Measurements from ENCODE around the gene WWTR1.

Gene WWTR1

DNA sequence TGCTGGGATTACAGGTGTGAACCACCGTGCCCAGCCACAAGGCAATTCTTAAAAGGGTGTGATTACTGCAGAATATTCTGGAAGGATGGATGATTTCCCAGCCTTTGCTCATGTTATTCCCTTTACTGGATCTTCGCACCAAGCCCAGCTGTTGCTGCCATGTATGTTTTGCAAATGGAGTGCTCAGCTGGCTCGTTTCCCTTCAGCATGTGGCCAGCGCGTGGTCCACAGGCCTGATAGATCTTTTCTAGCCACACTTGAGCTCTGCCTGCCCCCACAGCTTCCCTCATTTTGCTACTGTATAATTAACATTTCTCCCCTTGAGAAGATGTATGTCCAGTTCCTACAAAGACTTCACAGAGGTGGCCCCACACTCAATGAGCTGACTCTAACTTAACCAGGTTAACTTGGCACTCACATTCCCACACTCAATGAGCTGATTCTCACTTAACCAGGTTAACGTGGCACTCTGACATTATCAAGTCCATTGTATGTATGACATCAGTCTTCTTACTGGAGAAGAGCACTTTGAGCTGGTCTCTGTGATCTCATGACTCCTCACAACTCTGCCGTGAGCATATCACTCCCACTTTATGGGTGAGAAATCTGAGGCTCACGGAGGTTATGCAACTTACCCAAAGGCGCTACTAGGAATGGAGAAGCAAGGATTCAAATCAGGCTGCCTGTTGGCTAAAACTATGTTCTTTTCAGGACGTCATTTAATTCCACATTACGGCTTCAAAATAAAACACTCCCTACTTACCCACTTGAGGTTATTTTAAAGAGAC is 134.1 kb downstream of the WWTR1 start:
- no peak for DNase-seq

DNA sequence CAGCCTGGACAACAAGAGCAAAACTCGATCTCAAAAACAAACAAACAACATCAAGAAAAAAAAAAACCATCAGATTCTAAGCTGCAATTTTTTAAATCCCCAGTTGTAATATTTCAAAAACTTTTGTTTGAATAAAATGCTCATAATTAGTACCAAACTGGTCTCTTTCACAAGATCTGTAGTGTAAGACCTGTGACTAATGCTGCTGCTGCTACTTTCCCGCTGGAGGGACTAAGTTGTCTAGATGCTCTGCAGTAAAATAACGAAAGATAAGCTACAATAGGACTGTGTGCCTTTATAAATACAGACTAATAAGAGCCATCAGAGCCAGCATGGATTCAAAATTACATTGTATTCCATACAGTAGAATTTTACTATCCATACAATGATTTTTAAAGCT is 137.9 kb downstream of the WWTR1 start:
- no peak for DNase-seq

DNA sequence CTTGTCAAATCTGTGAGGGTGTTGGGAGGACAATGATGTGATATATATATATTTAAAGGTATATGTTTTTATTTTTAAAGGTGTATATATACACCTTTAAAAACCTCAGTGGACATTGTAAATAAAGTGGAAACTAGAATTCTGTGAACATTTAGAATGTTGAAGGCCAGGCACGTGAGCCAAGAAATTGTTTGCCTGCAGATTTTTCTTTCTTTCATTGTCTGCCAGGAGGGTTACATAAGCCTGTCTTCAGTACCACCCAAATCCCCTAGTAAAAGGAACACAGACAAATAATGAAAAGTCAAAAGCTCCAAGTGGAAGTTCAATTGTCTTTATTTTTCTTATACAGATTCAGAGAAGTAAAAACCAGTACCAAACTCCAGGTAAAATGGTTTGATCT is 140.9 kb downstream of the WWTR1 start:
- no peak for DNase-seq

DNA sequence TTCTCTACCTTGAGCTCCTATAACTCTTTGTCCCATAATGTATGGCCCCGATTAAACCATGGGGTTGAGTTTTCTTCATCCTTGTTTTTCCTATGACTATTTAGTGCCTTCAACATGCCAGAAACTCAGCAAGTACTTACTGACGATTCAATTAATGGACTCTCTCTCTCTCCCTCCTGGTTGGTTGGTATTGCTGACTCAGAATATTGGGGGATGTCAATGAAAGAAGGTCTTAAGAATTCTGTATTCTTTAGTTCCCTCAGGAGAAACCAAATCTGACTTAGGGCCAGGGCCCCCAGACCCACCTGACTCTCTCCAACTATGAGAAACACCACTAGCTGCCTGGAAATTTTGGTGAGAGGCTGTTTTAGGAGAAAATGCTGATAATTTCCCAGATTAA is 142.6 kb downstream of the WWTR1 start:
- no peak for DNase-seq

DNA sequence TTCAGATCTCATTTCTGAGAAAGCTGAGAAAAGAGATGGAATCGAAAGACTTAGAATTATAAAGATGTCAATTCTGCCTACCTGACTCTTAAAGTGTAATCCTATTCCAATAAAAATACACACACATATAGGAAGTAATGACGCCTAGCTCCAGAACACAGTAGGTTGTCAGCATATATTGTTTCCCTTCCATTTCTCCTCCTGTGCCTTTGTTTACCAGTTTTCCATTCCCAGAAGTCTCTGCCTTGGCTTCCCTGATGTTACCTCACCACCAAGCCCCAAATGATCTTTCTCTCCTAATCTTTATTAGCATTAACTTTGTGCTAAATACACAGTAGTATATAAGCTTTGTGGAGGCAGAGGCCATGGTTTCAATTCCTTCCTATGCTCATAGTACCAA is 143.4 kb downstream of the WWTR1 start:
- DNase-seq, result no peak

DNA sequence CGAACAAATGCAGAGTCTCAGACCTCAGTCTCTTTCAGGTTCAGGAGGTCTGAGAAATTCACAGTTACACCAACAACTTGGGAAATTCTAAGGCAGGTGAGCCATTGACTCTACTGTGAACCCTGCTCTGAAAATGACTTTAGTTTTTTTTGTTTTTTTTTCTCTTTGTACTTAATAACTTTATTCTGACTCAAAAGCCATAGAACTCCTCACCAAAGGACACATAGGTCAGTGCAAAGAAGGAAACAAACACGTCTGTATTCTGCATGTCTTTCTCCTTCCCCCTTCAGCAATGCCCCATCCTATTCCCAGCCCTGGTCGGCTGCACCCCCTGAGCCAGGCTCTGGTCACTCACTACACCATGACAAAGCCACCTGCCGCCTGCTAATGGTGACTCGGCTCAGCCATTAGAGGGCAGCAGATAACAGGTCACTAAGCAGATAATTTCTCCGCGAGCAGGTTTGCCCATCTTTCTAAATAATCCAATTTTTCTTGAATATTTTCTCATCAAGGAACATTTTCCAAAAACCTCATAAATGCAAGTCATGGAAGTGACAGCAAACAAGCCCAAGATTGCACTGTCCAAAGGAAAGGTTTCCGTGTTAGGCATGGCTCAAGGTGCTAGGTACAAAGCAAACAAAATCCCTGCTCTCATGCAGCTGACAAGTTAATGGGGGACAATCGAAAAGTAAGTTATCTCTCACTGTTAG is 145.6 kb downstream of the WWTR1 start:
- peak; percentile 15 for DNase-seq

DNA sequence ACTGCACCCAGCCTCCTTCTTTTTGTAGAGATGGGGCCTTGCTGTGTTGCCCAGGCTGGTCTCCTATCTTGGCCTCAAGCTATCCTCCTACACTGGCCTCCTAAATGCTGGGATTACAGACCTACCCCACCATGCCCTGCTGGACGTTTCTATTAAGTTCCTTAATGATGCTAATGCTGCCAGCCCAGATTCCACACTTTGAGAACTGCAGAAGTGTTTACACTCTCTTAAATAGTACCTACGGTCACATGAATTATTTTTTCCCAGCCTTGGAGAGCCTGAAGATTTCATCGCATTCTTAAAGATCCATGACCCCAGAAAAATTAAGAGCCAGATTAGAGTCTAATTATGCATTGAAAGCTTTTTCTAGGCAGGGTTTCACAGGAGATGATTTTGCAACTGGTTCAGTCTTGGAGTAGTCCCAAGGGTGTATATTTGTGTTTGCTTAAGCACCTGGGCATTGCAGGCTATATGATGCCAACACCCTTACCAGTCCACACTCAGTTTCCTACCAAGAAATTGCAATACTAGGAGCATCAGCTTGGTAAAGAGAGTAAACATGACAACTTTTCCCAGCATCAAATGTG is 146.7 kb downstream of the WWTR1 start:
- no peak for DNase-seq

DNA sequence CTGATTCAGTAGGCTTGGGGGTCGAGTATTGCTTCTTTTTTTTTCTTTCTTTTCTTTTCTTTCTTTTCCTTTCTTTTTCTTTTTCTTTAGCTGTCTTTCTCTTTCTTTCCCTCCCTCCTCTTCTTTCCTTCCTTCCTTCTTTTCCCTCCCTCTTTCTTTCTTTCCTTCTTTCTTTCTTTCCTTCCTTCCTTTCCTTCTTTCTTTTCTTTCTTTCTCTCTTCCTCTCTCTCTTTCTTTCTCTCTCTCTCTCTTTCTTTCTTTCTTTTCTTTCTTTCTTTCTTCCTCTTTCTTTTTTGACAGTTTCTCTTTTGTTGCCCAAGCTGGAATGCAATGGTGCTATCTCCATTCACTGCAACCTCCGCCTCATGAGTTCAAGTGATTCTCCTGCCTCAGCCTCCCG is 147.3 kb downstream of the WWTR1 start:
- no peak for DNase-seq

DNA sequence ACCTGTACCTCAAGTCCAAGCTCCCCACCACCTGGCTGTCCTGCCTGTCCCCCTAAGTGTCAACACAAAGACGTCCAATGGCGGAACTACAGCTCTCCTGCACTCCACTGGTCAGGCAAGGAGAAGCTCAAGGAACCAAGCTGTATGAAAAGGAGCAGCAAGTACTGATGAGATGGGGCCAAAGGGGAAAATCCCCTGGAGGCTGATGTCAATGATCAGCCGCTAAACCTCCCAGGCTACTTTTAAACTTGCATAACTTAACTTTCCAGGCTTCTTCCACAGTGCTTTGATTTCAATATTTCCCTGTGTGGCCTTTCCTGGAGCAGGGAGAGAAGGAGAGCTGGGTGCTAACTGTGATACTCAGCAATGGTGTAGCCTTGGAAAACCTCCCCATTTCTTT is 148.3 kb downstream of the WWTR1 start:
- no peak for DNase-seq

DNA sequence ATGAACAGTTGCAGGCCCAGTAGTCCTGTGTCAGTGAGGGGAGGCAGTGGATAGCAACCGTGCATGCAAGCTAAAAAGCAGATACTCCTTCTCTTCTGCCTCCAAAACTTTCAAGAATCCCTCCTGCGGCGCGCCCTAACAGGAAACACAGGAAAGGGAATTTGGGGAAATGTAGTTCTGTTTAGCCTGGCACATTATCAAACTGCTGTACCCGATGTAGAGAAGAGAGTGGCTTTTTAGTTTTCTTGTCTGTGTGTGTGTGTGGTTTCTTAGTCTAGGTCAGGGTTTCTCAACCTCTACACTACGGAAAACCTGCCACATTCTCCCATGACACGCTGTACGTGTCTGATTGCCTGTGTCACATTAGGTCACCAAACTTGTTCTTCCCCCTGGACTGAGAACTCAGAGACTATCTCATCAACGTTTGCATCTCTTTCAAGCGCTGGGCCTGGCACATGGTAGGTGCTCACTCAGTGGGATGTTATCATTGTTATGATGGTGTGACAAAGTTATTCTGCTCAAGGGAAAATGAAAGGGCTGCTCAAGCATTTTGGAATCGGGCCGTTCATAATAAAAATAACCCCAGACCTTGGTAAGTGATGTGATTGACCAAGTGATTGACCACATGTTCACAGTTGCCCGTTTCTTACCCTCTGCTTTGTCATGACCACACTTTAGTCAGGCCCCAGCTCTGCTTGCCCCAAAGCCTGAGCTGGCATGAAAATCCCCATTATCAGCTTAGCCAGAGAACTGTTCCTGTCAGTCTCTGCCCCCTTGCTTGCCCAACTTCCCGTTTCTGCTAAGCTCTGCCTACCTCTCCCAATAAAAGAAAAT is 150.1 kb downstream of the WWTR1 start:
- DNase-seq, result no peak

DNA sequence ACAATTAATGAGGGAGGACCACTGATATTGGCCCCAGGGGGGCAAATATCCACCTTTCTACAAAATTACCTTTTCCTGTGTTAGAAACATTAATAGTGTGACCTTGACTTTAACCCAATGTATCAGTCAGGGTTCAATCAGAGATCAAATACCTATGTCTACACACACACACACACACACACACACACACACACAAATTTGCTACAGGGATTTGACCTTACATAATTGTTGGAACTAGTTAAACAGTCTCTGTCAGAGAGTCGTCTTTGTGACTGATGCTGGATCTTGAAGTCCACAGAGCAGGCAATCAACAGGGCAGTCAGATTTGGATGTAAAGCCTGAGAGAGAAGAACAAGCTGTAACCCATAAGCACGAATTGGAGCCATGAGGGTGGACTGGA is 150.9 kb downstream of the WWTR1 start:
- DNase-seq, result no peak

DNA sequence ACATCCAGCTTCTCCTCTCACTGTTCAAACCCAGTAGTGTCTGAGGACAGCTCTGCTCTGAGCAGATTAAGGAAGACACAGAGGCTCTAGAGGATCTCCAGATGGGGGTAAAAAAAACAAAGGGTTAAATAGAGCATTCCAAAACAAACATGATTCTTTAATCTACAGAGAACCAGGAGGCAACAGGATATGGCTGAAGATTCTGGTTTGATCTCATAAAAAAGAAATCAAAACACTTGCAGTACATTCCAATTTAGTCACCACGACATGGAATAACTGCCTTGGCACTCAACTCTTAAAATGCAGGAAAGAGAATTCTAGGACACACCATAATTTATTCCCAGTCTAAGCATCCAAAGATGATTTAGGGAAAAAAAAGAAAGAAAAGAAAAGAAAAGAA is 151.3 kb downstream of the WWTR1 start:
- no peak for DNase-seq

DNA sequence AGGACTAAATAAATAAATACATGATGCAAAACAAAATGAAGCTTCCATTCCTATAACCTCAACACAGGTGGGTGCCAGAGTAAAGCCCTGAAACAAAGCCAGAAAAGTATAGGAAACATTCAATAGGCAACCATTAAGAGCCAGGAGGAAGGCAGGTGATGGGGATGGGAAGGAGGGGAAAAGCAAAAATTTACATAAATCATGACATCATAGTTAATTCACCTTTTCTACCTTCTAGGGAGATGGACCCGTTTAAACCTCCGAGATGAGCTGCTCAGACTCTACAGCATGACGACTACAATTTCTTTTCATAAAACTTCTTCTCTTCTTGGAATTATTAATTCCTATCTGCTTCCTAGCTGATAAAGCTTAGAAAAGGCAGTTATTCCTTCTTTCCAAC is 155.4 kb downstream of the WWTR1 start:
- DNase-seq, result no peak

DNA sequence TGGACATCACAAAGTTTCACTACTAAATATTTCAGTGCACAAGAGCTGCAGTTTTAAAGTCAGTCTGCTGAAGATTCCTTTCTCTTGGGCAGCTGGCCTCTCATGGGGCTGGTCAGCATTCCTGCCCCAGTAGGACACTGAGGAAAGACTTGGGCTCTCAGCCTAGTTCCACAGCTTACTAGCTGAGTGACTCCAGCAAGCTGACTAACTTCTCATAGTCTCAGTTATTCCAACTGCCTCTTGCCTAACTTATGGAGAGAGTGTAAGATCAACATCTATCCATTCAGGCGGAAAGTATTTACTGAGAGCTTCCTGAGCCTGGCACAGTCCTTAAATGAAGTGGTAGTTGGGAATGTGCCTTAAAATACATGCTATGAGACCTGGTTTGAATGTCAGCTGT is 156.3 kb downstream of the WWTR1 start:
- DNase-seq, result no peak

DNA sequence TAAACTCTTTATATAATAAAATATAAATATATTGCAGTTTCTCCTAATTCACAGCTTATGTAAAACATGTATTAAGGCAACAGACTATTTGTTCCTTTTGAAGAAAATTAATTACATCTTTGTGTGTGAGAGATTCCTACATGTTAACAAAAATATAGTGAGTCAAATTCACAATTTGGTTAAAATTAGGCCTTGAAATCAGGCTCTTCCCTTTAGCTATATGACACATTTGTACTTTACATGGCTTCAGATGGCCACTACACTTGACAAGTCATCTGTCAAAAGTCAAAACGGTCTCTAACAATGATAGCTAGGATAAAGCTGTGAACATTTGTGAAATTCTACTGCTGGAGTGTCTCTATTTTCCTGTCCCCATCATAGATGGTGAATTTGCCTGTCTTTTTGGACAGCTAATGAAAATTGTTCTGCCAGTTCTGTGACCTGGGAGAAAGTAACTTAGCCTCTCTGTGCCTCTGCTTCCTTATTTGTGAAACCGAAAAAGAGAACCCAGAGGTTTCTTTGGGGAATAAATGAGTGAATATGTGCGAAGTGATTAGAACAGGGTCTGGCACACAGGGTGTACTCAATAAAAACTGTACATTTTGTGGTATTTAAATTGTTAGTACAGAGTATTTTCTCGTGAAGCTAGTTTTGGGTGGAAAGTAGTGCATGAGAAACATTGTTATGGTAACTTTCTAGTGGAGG is 159.7 kb downstream of the WWTR1 start:
- DNase-seq, result no peak

DNA sequence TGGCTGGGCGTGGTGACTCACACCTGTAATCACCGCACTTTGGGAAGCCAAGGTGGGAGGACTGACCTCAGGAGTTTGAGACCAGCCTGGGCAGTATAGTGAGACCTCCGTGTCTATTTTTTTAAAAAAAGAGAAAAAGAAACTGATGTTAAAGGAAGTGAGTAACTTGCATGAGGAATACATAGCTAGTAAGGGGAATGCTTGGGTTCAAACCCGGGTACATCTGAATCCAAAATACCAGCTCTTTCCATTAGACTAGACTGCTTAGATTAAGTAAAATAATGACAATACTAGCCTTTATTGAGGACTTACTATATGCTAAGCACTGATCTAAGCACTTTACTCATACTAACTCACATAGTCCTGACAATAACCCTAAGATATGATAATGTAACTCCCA is 160.9 kb downstream of the WWTR1 start:
- no peak for DNase-seq

DNA sequence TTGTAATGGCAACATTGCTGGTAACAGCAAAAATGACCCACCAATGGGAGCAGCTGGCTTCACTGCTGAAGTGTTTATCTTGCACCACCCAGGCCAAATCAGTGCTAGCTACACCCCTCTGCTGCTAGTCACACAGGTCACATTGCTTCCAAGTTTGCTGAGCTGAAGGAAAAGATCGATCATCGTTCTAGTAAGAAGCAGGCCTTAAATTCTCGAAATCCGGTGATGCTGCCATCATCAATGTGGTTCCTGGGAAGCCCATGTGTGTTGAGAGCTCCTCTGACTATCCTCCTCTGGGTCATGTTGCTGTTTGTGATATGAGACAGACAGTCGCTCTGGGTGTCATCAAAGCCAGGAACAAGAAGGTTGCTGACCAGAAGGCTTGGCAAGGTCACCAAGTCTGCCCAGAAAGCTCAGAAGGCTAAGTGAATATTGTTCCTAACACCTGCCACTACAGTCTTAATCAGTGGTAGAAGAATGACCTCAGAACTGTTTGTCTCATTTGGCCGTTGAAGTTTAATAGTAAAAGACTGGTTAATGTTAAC is 162.2 kb downstream of the WWTR1 start:
- no peak for DNase-seq

DNA sequence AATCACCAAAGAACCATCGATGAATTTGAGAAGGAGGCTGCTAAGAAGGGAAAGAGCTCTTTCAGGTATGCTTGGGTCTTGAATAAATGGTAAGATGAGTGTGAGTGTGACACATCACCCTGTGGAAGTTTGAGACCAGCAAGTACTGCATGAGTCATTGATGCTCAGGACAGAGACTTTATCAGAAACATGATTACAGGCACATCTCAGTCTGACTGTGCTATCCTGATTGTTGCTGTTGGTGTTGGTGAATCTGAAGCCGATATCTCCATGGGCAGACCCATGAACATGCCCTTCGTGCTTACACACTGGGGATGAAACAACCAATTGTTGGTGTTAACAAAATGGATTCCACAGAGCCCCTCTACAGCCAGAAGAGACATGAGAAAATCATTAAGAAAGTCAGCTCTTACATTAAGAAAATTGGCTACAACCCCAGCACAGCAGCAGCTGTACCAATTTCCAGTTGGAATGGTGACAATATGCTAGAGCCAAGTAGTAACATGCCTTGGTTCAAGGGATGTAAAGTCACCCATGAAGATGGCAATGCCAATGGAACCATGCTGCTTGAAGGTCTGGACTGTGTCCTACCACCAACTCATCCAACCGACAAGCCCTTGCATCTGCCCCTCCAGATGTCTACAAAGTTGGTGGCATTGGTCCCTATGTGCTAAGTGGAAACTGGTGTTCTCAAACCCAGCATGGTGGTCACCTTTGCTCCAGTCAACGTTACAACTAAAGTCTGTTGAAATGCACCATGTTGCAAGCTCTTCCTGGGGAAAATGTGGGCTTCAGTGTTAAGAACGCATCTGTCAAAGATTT is 162.9 kb downstream of the WWTR1 start:
- DNase-seq, result no peak

DNA sequence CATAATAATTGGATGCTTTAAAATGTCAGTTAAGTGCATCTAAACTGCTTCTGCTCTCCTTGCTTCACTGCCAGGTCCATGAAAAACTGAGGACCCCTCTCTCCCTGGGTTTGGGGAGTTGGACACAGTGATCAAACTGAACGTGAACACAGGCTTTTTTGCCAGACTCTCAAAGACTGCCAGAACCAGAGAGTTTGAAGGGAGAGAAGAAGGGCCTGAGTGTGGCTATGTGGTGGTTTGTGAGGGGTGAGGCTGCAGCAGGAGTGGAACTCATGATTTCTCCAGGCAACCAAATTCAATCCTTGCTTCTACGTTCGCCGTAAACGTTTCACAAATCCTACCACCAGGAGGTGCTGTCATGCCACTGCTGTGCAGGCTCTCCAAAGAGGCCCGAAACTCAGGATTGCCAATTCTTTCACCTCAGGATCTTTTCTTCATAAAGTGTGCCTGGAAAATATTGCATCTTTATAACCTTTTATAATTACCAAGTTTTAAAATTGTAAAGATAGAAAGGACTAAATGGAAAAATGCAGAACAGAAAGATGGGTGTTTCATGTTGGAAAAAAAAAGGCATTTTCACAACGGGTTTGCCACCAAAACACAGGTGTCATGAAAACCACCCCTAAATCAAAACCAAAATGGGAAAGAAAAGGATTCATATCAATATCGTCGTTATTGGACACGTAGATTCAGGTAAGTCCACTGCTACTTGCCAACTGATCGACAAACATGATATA is 163.6 kb downstream of the WWTR1 start:
- no peak for DNase-seq

DNA sequence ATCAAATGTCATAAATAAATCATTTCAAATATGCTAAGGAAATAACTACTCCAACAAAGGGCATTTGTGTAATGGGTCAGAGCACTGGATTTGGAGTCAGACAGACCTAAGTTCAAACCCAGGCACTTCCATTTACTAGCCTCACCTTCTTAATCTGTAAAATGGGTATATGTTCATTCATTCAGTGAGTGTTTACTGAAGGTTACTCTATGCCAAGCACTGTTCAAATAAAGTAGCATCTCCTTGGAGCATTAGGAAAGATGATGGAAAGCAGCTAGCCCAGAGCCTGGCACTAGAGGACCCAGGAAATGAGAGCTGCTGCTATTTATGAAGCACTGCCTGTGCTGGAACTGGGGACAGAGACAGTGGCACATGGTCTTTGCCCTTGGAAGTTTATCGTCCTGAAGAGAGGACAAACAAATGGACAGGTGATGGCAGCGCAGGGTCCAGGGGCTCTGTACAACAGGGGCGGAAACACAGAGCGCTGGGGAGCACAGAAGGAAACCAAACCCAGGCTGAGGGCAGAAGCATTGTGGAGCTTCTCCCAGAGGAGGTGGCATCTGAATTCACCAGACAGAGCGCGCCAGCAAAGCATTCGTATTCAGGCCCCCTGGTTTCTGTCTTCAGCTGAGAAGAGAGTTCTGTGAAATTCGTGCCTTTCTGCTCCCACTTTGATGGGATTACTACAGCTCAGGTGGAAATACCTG is 164.4 kb downstream of the WWTR1 start:
- DNase-seq, result no peak

All from CD4-positive, alpha-beta T cell treated with Interleukin-6 for 4 hours (primary cell).